ENCODE results near the gene SYT1.
A peak's percentile ranks its signal among the peaks of the same experiment; 100 is the strongest.

The SYT1 gene

DNA sequence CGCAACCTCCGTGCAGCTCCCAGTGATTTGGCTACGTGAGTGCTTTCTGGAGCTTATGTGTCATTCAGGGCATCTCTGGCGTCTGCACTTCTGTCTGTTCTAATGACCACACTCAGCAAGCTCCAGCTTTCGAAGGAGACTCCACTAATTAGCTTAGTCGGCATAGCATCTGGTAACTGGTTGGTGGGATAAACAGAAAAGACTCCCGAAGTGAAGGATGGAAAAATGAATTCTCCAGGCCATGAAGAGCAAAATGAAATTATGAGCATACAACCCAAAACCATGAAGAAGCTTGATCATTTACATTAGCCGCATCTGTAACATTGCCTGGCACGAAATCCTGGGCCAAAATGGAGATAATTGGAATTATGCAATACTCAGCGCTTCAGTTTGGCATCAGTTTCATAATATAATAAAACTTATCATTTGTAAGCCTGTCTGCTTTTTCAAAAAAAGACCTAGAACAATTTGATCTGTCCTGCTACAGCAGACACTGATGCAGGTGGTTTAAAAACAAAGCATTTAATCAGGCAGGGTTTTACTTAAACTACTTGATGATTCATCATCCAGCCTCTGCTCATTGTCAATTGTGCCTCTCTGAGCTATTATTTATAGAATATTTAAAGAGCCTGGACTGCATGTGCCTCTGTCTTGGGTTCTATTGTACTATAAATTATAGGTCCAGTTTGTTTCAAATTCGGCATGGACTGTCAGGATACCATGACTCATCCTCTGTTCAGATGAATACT is 87.4 kb downstream of the SYT1 start:
- TF ChIP-seq CTCF (conservative IDR thresholded peaks at IDR 0.05; ENCODE audit: low read length): no peak
- DNase-seq (ENCODE audit: low read depth): no peak
- no peak overlapping the region for H3K4me3 ChIP-seq (ENCODE audit: low read length)

- DNase-seq (ENCODE audit: low read depth): no peak
- TF ChIP-seq CTCF (conservative IDR thresholded peaks at IDR 0.05; ENCODE audit: low read length): no peak
- no peak overlapping the region for H3K4me3 ChIP-seq (ENCODE audit: low read length)
Measured at GRCh38 chr12:78952552-78952929, 88.0 kb downstream of the SYT1 start.

DNA sequence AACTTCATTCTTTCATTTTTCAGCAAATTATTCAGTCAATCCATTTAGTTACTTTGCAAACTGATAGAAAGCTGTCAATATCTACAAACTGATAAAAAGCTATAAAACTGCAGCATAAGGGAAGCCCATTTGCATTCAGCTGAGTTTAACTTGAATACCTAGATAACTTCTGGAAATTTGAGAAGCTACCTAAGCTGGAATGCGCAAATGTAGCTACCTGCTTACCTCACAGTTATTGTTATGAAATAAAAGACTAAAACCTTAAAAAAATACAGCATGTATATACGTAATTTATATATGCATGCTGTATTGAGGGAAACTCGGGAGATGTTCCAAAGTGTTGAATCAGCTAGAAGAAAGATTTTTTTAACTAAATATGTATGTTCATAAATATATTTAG is 94.4 kb downstream of the SYT1 start:
- no peak for TF ChIP-seq CTCF (conservative IDR thresholded peaks at IDR 0.05; ENCODE audit: low read length)
- no peak for DNase-seq (ENCODE audit: low read depth)
- no peak overlapping the region for H3K4me3 ChIP-seq (ENCODE audit: low read length)

GRCh38 chr12:78959556-78959955 is 95.0 kb downstream of the SYT1 start:
- H3K4me3 ChIP-seq (ENCODE audit: low read length): no peak overlapping the region
- DNase-seq (ENCODE audit: low read depth): peak; percentile 1
- TF ChIP-seq CTCF (conservative IDR thresholded peaks at IDR 0.05; ENCODE audit: low read length): no peak; the same call in 1 of the 2 replicates

DNA sequence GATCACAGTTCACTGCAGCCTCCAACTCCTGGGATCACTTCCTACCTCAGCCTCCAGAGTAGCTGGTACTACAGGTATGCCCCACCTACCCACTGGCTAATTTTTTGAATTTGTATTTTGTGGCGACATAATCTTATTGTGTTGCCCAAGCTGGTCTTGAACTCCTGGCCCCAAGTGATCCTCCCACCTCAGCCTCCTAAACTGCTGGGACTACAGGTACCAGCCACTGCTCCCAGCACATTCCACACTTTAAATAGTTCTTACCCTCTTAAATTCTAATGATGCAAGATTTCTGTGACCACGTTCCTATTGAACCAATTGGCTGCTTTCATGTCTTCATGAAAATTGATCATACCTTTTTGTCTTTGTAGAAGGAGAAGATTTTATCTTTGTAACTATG is 96.6 kb downstream of the SYT1 start:
- H3K4me3 ChIP-seq (ENCODE audit: low read length): no peak overlapping the region
- DNase-seq (ENCODE audit: low read depth): no peak
- no peak for TF ChIP-seq CTCF (conservative IDR thresholded peaks at IDR 0.05; ENCODE audit: low read length)

DNA sequence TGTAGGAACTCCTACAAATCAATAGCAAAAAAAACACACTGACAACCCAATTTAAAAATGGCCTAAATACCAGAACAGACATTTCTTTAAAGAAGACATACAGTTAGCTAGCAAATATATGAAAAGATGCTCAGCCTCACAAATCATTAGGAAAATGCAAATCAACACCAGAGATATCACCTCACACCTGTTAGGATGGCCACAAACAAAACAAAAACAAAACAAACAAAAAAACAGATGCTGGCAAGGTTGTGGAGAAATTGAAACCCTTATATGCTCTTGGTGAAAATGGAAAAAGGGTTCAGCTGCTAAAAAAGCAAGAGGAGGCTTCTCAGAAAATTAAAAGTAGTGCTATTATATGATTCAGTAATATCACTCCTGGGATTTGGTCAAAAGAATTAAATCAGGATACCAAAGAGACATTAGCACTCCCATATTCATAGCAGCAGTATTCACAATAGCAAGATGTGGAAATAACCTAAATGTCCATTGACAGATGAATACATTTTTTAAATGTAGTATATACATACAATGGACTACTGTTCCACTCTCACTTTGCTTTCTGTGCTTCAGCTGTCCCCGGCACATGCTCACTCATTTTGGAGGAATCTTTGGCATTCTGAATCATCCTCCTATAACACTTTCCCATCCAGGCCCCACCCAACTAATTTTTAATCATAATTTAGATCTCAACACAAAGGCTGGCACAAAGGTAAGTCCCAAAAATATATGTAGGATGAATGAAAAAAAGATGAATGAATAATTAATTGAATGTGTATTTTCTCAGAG is 99.1 kb downstream of the SYT1 start:
- no peak overlapping the region for H3K4me3 ChIP-seq (ENCODE audit: low read length)
- DNase-seq (ENCODE audit: low read depth): peak; percentile 23
- no peak for TF ChIP-seq CTCF (conservative IDR thresholded peaks at IDR 0.05; ENCODE audit: low read length)

DNA sequence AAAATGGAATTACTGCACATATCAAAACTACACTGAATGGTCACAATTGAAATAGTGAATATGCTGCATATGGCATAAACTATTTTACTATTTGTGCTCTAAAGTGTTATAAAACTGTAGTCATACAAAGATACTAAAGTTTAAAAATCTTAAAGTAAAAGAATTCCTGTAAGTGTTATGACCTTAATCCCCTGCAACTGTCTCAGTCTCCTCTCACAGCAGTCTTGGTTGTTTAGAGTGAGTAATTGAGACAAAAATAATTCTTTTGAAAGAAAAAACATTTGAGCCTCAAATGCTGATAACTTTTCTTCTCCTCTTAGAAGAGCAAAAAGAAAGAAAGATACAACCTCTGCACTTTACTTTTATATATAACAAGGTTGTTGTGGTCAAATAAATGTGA is 99.9 kb downstream of the SYT1 start:
- H3K4me3 ChIP-seq (ENCODE audit: low read length): no peak overlapping the region
- no peak for TF ChIP-seq CTCF (conservative IDR thresholded peaks at IDR 0.05; ENCODE audit: low read length)
- no peak for DNase-seq (ENCODE audit: low read depth)

Data from AG10803 (cell line).